Neural progenitor cell (in vitro differentiated cells): ENCODE data around the gene TGFBR2. TPM values are rescaled to one million over a fixed set of nuclear protein-coding genes. Genes with fewer than 3 reads are reported as not detected.

Experiments
- DNase-seq: peaks from one replicate; pipeline ENCODE4 v3.0.0-alpha.2; 2016; ENCODE audit warnings: low spot score
- H2AFZ ChIP-seq: fragments of 200-600 bp; sonication (generic); replicated peaks from 2 replicates; pipeline ENCODE4 v1.6.1; 2016; ENCODE audit warnings: antibody characterized with exemption
- H3F3A ChIP-seq: fragments of 200-600 bp; sonication (generic); 2 replicates; pipeline ENCODE4 v1.6.1; 2016; ENCODE audit warnings: antibody characterized with exemption, low read depth
- H3K27ac ChIP-seq: fragments of 200-600 bp; sonication (generic); 2 replicates; pipeline ENCODE4 v1.5.1; 2016; ENCODE audit warnings: mild to moderate bottlenecking
- H3K27me3 ChIP-seq: fragments of 200-600 bp; sonication (generic); 2 replicates; pipeline ENCODE4 v1.6.1; 2016; ENCODE audit warnings: mild to moderate bottlenecking, moderate library complexity
- H3K36me3 ChIP-seq: fragments of 200-600 bp; sonication (generic); 2 replicates; pipeline ENCODE4 v1.5.1; 2016
- H3K4me1 ChIP-seq: fragments of 200-600 bp; sonication (generic); 2 replicates; pipeline ENCODE4 v1.6.1; 2016; ENCODE audit warnings: mixed run types
- H3K4me2 ChIP-seq: fragments of 200-600 bp; sonication (generic); 2 replicates; pipeline ENCODE4 v1.6.1; 2016
- H3K4me3 ChIP-seq: fragments of 200-600 bp; sonication (generic); 2 replicates; pipeline ENCODE4 v1.5.1; 2016
- H3K79me2 ChIP-seq: fragments of 200-600 bp; sonication (generic); 2 replicates; pipeline ENCODE4 v1.6.1; 2016; ENCODE audit warnings: low read depth
- H3K9ac ChIP-seq: fragments of 200-600 bp; sonication (generic); 2 replicates; pipeline ENCODE4 v1.6.1; 2016
- H3K9me3 ChIP-seq: fragments of 200-600 bp; sonication (generic); 2 replicates; pipeline ENCODE4 v1.5.1; 2016; ENCODE audit warnings: low read depth
- H4K20me1 ChIP-seq: fragments of 200-600 bp; sonication (generic); 2 replicates; pipeline ENCODE4 v1.6.1; 2016; ENCODE audit warnings: low read depth
- H3K27ac Mint-ChIP-seq: 3 replicates; pipeline ENCODE4 v1.8.0; 2021; ENCODE audit warnings: mixed read lengths
- H3K27me3 Mint-ChIP-seq: 2 replicates; pipeline ENCODE4 v1.8.0; 2022; ENCODE audit warnings: low read depth, mild to moderate bottlenecking, inconsistent platforms, moderate library complexity, mixed read lengths; ENCODE audit not compliant: insufficient read depth
- H3K36me3 Mint-ChIP-seq: 3 replicates; pipeline ENCODE4 v1.8.0; 2021; ENCODE audit warnings: mixed read lengths
- H3K4me1 Mint-ChIP-seq: 3 replicates; pipeline ENCODE4 v1.8.0; 2021; ENCODE audit warnings: mixed read lengths
- H3K4me3 Mint-ChIP-seq: 3 replicates; pipeline ENCODE4 v1.8.0; 2021; ENCODE audit warnings: mild to moderate bottlenecking, moderate library complexity, mixed read lengths
- H3K9me3 Mint-ChIP-seq: 3 replicates; pipeline ENCODE4 v1.8.0; 2020; ENCODE audit warnings: mixed read lengths
- EZH2 ChIP-seq: fragments of 200-600 bp; sonication (generic); IDR thresholded peaks from 2 replicates; pipeline ENCODE4 v1.6.1; 2017; ENCODE audit warnings: antibody characterized with exemption, mild to moderate bottlenecking, moderate library complexity
- EZH2phosphoT487 ChIP-seq: fragments of 200-600 bp; sonication (generic); IDR thresholded peaks from 2 replicates; pipeline ENCODE4 v1.6.1; 2017; ENCODE audit warnings: antibody characterized with exemption
- total RNA-seq: library from RNA; depleted of rRNA; stranded (reverse); fragments of >200 nt; gene quantifications from 2 replicates; pipeline ENCODE4 v1.2.3, GENCODE V29; 2015; ENCODE audit warnings: low replicate concordance
- TF ChIP-seq, protein P1 (sequence below): fragments of 200-600 bp; sonication (generic); IDR thresholded peaks from 2 replicates; pipeline ENCODE4 v1.5.1; 2017; ENCODE audit warnings: antibody characterized with exemption, mild to moderate bottlenecking

TGFBR2 gene
- total RNA-seq, 1 donor from 2014 or later, result 7.3 TPM

DNA sequence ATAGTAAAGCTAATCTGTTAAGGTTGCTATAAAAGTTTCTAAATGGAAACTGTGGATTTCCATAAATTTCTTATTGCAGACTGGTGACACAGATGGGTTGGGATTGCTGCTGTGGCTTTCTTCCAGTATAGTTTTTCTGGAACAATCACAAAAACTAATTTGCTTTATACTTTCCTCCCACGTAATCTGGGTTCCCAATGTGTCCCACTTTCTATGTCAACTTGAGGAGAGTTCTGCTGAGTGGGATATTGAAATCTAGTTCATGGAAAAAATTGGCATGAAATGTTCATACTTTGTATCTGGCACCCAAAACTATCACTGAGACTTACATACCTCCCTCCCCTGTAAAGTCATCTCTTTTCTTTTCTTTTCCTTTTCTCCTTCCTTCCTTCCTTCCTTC is 126.8 kb downstream of the TGFBR2 start:
- H3K4me1 Mint-ChIP-seq, result no peaks in the 10 kb centered on the region

DNA sequence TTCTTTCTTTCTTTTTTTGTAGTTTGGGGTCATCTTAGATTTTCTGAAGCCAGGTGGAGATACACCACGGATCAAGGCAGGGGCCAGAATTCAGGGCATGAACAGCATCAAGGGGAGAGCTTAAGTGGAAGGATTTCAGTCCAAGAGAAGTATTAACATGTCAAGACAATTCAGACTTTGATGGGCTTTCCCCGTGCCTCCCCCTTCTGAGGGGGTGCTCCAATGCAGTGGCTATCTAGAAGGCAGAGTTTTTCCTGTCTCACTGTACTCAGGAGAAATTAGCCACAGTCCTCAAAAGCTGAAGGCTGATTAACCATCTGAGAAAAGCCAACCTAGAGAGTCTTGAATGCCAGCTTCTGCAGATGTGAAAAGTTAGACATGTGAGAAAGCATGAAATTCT is 127.3 kb downstream of the TGFBR2 start:
- Histone ChIP-seq H3K9me3 (no peaks in the 10 kb centered on the region), H3K79me2 (no peaks in the 10 kb centered on the region), H3K4me3 (no peak overlapping the region), H3K9ac (no peak overlapping the region), H3K4me2 (no peak overlapping the region), H2AFZ (peak overlapping the region; percentile 12), H3K27ac (no peak overlapping the region), H3F3A (no peaks in the 10 kb centered on the region), H3K27me3 (no peaks in the 10 kb centered on the region), H3K36me3 (no peaks in the 10 kb centered on the region), H3K4me1 (no peaks in the 10 kb centered on the region), H4K20me1 (no peaks in the 10 kb centered on the region)
- H3K9me3 Mint-ChIP-seq, result no peaks in the 10 kb centered on the region
- H3K4me3 Mint-ChIP-seq, result no peak overlapping the region
- H3K27ac Mint-ChIP-seq, result no peak overlapping the region
- TF ChIP-seq EZH2phosphoT487, result no peak
- no peak for TF ChIP-seq EZH2
- TF ChIP-seq, protein P1, sequence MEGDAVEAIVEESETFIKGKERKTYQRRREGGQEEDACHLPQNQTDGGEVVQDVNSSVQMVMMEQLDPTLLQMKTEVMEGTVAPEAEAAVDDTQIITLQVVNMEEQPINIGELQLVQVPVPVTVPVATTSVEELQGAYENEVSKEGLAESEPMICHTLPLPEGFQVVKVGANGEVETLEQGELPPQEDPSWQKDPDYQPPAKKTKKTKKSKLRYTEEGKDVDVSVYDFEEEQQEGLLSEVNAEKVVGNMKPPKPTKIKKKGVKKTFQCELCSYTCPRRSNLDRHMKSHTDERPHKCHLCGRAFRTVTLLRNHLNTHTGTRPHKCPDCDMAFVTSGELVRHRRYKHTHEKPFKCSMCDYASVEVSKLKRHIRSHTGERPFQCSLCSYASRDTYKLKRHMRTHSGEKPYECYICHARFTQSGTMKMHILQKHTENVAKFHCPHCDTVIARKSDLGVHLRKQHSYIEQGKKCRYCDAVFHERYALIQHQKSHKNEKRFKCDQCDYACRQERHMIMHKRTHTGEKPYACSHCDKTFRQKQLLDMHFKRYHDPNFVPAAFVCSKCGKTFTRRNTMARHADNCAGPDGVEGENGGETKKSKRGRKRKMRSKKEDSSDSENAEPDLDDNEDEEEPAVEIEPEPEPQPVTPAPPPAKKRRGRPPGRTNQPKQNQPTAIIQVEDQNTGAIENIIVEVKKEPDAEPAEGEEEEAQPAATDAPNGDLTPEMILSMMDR, result no peak
- DNase-seq, result no peak
- no peaks in the 10 kb centered on the region for H3K36me3 Mint-ChIP-seq
- H3K27me3 Mint-ChIP-seq, result no peaks in the 10 kb centered on the region
- no peaks in the 10 kb centered on the region for H3K4me1 Mint-ChIP-seq

More for the DNA sequence above, 126.8 kb downstream of the TGFBR2 start:
- Mint-ChIP-seq H3K4me3 (no peak overlapping the region), H3K36me3 (no peaks in the 10 kb centered on the region), H3K9me3 (no peaks in the 10 kb centered on the region), H3K27ac (no peak overlapping the region), H3K27me3 (no peaks in the 10 kb centered on the region)
- Histone ChIP-seq H3K9me3 (no peaks in the 10 kb centered on the region), H3F3A (no peaks in the 10 kb centered on the region), H3K79me2 (no peaks in the 10 kb centered on the region), H3K9ac (no peak overlapping the region), H3K27ac (no peak overlapping the region), H3K27me3 (no peaks in the 10 kb centered on the region), H4K20me1 (no peaks in the 10 kb centered on the region), H3K4me3 (no peak overlapping the region), H2AFZ (no peak overlapping the region), H3K4me1 (no peaks in the 10 kb centered on the region), H3K36me3 (no peaks in the 10 kb centered on the region), H3K4me2 (no peak overlapping the region)
- DNase-seq, result no peak
- TF ChIP-seq, protein P1, result no peak
- TF ChIP-seq EZH2phosphoT487, result no peak
- no peak for TF ChIP-seq EZH2

DNA sequence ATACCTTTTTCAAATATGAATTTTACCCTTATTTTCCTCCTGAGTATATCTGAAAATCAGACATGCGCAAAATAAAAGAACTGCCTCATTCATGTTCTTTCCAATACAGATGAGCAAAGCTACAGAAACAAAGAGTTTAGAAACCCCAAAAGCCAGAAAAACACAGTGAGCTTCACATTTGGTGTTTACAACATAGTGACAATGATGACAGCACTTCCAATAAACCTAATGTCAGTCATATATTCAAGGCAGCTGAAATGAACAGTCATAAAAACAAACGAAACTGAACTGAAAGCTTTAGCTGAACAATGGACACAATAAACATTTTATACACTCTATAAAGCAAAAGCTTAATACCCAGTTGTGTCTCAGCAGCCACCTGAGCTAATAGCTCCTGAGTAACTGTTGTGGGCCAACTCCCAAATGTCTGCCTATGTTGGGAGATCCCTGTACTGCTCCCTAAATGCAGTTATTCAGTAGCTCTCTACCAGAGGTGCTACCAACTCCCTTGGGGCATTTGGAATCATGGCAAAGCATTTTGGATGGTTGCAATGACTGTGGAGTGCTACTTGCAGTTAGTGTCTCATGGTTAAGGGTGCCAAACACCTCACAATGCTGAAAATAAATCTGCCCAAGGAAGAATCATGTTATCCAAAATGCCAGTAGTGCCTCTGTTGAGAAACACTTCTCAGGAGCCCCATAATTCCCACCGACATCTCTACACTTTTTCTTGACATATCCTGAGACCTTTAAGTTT is 131.5 kb downstream of the TGFBR2 start:
- H3K27ac Mint-ChIP-seq, result no peak overlapping the region
- no peaks in the 10 kb centered on the region for H3K36me3 Mint-ChIP-seq
- Histone ChIP-seq H3K27me3 (no peaks in the 10 kb centered on the region), H3K9me3 (no peaks in the 10 kb centered on the region), H4K20me1 (no peaks in the 10 kb centered on the region), H3K79me2 (no peaks in the 10 kb centered on the region), H3K4me1 (no peaks in the 10 kb centered on the region), H3K9ac (no peak overlapping the region), H3K4me3 (no peak overlapping the region), H3K27ac (no peak overlapping the region), H3K4me2 (no peak overlapping the region), H3F3A (no peaks in the 10 kb centered on the region), H3K36me3 (no peaks in the 10 kb centered on the region), H2AFZ (no peak overlapping the region)
- no peaks in the 10 kb centered on the region for H3K4me1 Mint-ChIP-seq
- H3K27me3 Mint-ChIP-seq, result no peaks in the 10 kb centered on the region
- H3K9me3 Mint-ChIP-seq, result no peaks in the 10 kb centered on the region
- TF ChIP-seq EZH2, result no peak
- TF ChIP-seq, protein P1, result no peak
- TF ChIP-seq EZH2phosphoT487, result no peak
- no peak for DNase-seq
- H3K4me3 Mint-ChIP-seq, result no peak overlapping the region
